Breast epithelium (tissue), 3 donors: ENCODE measurements around the gene UNC5CL.

Source experiments
- POLR2A ChIP-seq: fragments of 450-650 bp; IDR thresholded peaks from one replicate; pipeline ENCODE4 v1.6.1; 2016; ENCODE audit warnings: antibody characterized with exemption, mild to moderate bottlenecking, moderate library complexity
- POLR2AphosphoS5 ChIP-seq, 3 donors: sonication (generic); formaldehyde crosslinking; IDR thresholded peaks; one replicate each; pipeline ENCODE4 v1.6.1; 2017; ENCODE audit warnings: antibody characterized with exemption in 3 of 3
- TF ChIP-seq, protein P1 (sequence below), 3 donors: fragments of 450-650 bp; IDR thresholded peaks; one replicate each; pipeline ENCODE4 v1.5.1; 2016 to 2017; ENCODE audit warnings: antibody characterized with exemption in 3 of 3, mild to moderate bottlenecking in 3 of 3, moderate library complexity in 3 of 3

DNA sequence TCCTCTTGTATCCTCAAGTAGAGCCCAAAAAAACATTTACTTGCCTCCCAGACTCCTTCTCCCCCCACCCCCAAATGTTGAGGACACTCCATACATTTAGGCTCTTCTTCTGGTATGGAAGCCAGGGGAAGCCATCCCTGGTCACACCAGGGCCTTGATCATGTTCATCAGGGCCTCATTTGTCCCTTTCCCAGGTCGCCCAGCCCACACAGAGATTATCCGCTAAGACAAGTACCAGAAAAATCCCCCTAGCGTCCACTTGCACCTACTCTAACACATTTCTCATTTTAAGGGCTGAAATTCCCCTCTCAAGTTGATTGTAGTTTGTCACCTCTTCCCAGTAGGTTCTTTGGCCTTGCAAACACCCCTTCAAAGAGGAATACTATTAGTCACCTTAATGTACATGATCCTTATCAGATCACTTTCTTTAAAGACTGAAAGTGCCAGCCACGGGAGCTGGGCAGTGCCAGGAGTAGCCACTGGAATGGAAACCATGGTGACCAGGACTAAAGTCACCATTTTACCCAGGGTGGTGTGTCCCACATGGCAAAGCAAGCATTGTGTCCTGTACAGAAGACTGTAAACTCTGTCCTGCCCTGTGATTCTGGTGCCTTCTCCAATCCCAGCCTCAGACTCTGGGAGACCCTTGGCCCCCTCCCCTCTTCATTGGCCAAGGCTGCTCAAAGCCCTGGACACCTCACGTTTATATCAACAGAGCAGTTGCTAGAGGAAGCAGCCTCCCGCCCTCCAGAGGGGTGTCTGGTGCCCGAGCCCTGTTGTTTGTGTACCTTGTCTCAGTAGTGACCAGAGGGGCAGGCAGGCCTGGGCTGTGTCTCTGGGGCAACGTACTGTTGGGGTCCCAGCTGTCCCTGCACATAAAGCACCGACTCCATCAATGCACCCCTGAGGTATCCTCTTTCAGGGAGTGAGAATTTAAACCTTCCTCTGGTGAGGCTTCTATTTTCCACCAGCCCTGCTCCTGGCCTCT, 9.0 kb upstream of the UNC5CL start:
- no peak for TF ChIP-seq POLR2AphosphoS5 (IDR thresholded peaks at IDR 0.05)
- no peak for TF ChIP-seq POLR2A
- TF ChIP-seq, protein P1, sequence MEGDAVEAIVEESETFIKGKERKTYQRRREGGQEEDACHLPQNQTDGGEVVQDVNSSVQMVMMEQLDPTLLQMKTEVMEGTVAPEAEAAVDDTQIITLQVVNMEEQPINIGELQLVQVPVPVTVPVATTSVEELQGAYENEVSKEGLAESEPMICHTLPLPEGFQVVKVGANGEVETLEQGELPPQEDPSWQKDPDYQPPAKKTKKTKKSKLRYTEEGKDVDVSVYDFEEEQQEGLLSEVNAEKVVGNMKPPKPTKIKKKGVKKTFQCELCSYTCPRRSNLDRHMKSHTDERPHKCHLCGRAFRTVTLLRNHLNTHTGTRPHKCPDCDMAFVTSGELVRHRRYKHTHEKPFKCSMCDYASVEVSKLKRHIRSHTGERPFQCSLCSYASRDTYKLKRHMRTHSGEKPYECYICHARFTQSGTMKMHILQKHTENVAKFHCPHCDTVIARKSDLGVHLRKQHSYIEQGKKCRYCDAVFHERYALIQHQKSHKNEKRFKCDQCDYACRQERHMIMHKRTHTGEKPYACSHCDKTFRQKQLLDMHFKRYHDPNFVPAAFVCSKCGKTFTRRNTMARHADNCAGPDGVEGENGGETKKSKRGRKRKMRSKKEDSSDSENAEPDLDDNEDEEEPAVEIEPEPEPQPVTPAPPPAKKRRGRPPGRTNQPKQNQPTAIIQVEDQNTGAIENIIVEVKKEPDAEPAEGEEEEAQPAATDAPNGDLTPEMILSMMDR (IDR thresholded peaks at IDR 0.05) = no peak
